Measurements from ENCODE around the gene PRKCSH.
A peak's percentile ranks its signal among the peaks of the same experiment; 100 is the strongest.

PRKCSH gene

GRCh38 chr19:11478167-11479089 is 43.0 kb downstream of the PRKCSH start:
- DNase-seq (ENCODE audit: low read depth): no peak
- H3K4me3 ChIP-seq (ENCODE audit: low read length): no peak overlapping the region
- no peak for TF ChIP-seq CTCF (IDR thresholded peaks at IDR 0.05; ENCODE audit: insufficient read depth, low read depth, low read length, missing control alignments)

- no peak overlapping the region for H3K4me3 ChIP-seq (ENCODE audit: low read length)
- DNase-seq (ENCODE audit: low read depth): peak; percentile 41
- no peak for TF ChIP-seq CTCF (IDR thresholded peaks at IDR 0.05; ENCODE audit: insufficient read depth, low read depth, low read length, missing control alignments)
Measured at GRCh38 chr19:11479090-11479897, 43.9 kb downstream of the PRKCSH start.

GRCh38 chr19:11479898-11480714 is 44.7 kb downstream of the PRKCSH start:
- no peak for TF ChIP-seq CTCF (IDR thresholded peaks at IDR 0.05; ENCODE audit: insufficient read depth, low read depth, low read length, missing control alignments)
- no peak overlapping the region for H3K4me3 ChIP-seq (ENCODE audit: low read length)
- DNase-seq (ENCODE audit: low read depth): no peak

- no peak within 1 kb of the TSS for H3K4me3 ChIP-seq (ENCODE audit: low read length)
- DNase-seq (ENCODE audit: low read depth): no peak
- no peak for TF ChIP-seq CTCF (IDR thresholded peaks at IDR 0.05; ENCODE audit: insufficient read depth, low read depth, low read length, missing control alignments)
Measured at GRCh38 chr19:11480715-11481533, 45.5 kb downstream of the PRKCSH start, which contains the start of gene ELAVL3. Gene ELAVL3 (minus strand): TSS chr19:11481046. CDS start chr19:11480608, 438 bp downstream.

GRCh38 chr19:11481534-11482383 is 46.3 kb downstream of the PRKCSH start:
- peak overlapping the region; percentile 5 for H3K4me3 ChIP-seq (ENCODE audit: low read length)
- TF ChIP-seq CTCF (IDR thresholded peaks at IDR 0.05; ENCODE audit: insufficient read depth, low read depth, low read length, missing control alignments): no peak
- DNase-seq (ENCODE audit: low read depth): peak; percentile 86
